Measurements from ENCODE around the gene SLC23A2.
"Not testable (repeated sequence)": the region's sequence is repeated elsewhere in the genome, so short reads cannot be mapped to it uniquely, and the experiment has no call there.

Gene SLC23A2

GRCh38 chr20:4936392-4936850, 64.9 kb downstream of the SLC23A2 start:
- no peak for DNase-seq (ENCODE audit: low read depth in 2 of 2)

GRCh38 chr20:4932061-4932460, 69.2 kb downstream of the SLC23A2 start:
- no peak for DNase-seq (ENCODE audit: low read depth in 2 of 2)

- no peak for DNase-seq (ENCODE audit: low read depth in 2 of 2)
Observed at GRCh38 chr20:4929686-4930397, 71.5 kb downstream of the SLC23A2 start.

- no peak for DNase-seq (ENCODE audit: low read depth in 2 of 2)
Observed at GRCh38 chr20:4926531-4927156, 74.7 kb downstream of the SLC23A2 start.

GRCh38 chr20:4925842-4926530, 75.3 kb downstream of the SLC23A2 start:
- no peak for DNase-seq (ENCODE audit: low read depth in 2 of 2)

GRCh38 chr20:4924446-4924845, 76.9 kb downstream of the SLC23A2 start:
- DNase-seq (ENCODE audit: low read depth in 2 of 2), result no peak

- no peak for DNase-seq (ENCODE audit: low read depth in 2 of 2)
Observed at GRCh38 chr20:4924032-4924431, 77.3 kb downstream of the SLC23A2 start.

- no peak for DNase-seq (ENCODE audit: low read depth in 2 of 2)
Observed at GRCh38 chr20:4922186-4922585, 79.1 kb downstream of the SLC23A2 start.

GRCh38 chr20:4921271-4921670, 80.0 kb downstream of the SLC23A2 start:
- DNase-seq (ENCODE audit: low read depth in 2 of 2), result not testable (repeated sequence)

GRCh38 chr20:4920655-4921054, 80.7 kb downstream of the SLC23A2 start:
- DNase-seq (ENCODE audit: low read depth in 2 of 2), result no peak

GRCh38 chr20:4920131-4920530, 81.2 kb downstream of the SLC23A2 start:
- DNase-seq (ENCODE audit: low read depth in 2 of 2), result no peak

- DNase-seq (ENCODE audit: low read depth in 2 of 2), result no peak
Observed at GRCh38 chr20:4919047-4919704, 82.1 kb downstream of the SLC23A2 start.

GRCh38 chr20:4918473-4918872, 82.8 kb downstream of the SLC23A2 start:
- no peak for DNase-seq (ENCODE audit: low read depth in 2 of 2)

GRCh38 chr20:4916971-4917881, 84.1 kb downstream of the SLC23A2 start:
- no peak for DNase-seq (ENCODE audit: low read depth in 2 of 2)

GRCh38 chr20:4913147-4913546, 88.2 kb downstream of the SLC23A2 start:
- no peak for DNase-seq (ENCODE audit: low read depth in 2 of 2)

- DNase-seq (ENCODE audit: low read depth in 2 of 2), result no peak
Observed at GRCh38 chr20:4912380-4913142, 88.7 kb downstream of the SLC23A2 start.

- DNase-seq (ENCODE audit: low read depth in 2 of 2), result no peak
Observed at GRCh38 chr20:4910951-4911350, 90.4 kb downstream of the SLC23A2 start.

- no peak for DNase-seq (ENCODE audit: low read depth in 2 of 2)
Observed at GRCh38 chr20:4905613-4906012, 95.7 kb downstream of the SLC23A2 start.

- DNase-seq (ENCODE audit: low read depth in 2 of 2), result no peak
Observed at GRCh38 chr20:4905195-4905594, 96.1 kb downstream of the SLC23A2 start.

GRCh38 chr20:4904127-4904860, 97.0 kb downstream of the SLC23A2 start:
- no peak for DNase-seq (ENCODE audit: low read depth in 2 of 2)
